ENCODE data around the gene NPTXR.

The NPTXR gene

DNA sequence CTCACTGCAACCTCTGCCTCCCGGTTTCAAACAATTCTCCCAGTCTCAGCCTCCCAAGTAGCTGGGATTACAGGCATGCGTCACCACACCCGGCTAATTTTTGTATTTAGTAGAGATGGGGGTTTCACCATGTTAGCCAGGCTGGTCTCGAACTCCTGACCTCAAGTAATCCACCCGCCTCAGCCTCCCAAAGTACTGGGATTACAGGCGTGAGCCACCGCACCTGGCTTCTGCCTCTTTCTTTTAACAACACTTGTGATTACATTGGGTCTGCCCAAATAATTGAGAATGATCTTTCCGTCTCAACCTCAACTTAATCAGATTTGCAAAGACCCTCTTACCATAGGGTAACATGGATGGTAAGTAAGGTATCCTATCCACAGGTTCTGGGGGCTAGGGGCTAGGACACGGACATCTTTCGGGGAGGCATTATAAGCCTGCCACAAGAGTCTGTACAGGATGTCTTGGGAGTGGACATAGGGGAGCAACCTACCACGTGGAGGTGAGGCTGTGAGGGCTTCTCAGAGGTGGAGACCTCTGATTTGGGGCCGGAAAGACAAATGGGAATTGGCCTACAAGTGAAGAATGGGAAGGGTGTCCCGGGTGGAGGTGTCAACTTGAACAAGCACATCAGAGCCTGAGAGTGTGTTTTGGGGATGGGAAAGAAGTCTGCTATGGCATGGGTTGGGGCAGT, 30.8 kb upstream of the NPTXR start:
- Histone ChIP-seq H3K27me3 (ENCODE audit: control insufficient read depth in 1 of 2, insufficient read depth in 2 of 2, low read length in 2 of 2) (no peaks in the 10 kb centered on the region), H3K4me3 (ENCODE audit: low read length in 2 of 2) (no peak overlapping the region), H3K27ac (ENCODE audit: low read length) (no peak overlapping the region), H3K9me3 (ENCODE audit: control insufficient read depth in 2 of 2, low read length in 2 of 2) (no peaks in the 10 kb centered on the region), H3K9ac (ENCODE audit: low read length in 2 of 2) (no peak overlapping the region), H3K36me3 (ENCODE audit: control insufficient read depth in 2 of 2, insufficient read depth in 2 of 2, low read length in 2 of 2) (peaks cover 2 to 5% of the 10 kb centered on the region in 2 donors), H3K4me1 (ENCODE audit: control insufficient read depth, insufficient read depth, low read length) (peaks cover 32% of the 10 kb centered on the region)

DNA sequence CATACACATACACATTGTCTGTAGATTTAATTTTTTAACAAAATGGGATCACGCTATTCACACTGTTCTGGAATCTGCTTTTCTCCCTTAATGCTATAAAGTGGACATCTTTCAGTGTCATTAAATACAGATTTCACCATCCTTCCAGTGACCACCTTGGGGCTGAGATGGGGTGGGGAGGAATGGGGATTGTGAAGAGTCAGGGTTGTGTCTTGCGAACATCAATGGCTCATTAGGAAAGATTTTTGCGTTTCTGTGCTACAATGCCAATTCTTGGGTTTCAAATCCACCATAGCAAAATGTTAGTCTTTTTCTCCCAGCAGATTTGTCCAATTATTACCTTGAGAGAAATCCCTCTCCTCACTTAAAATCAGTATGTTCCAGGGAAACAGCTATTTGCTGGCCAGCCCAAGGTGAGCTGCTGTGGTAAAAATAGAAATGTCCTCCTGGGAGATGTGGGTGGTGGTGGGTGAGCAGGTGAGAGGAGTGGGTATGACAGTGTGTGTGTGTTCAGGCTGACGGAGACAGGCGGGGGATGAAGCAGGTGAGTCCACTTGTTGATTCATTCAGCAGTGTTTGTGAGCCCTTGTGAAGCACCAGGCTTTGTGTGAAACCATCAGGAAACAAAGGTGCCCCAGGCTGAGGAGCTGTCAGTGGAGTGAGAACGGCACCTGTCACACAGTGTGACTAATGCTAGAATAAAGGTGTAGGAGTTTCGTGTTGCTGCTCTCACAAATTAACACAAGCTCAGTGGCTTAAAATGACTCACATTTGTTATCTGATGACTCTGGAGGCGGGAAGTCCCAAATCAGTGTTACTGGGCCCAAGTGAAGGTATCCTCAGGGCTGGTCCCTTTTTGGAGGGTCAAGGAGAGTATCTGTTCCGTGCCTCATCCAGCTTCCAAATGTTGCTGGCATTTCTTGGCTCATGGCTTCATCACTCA, 29.9 kb upstream of the NPTXR start:
- Histone ChIP-seq H3K27me3 (ENCODE audit: control insufficient read depth in 1 of 2, insufficient read depth in 2 of 2, low read length in 2 of 2) (no peaks in the 10 kb centered on the region), H3K27ac (ENCODE audit: low read length) (peak overlapping the region; percentile 99), H3K4me3 (ENCODE audit: low read length in 2 of 2) (peak overlapping the region; percentile 88 to 91), H3K9me3 (ENCODE audit: control insufficient read depth in 2 of 2, low read length in 2 of 2) (no peaks in the 10 kb centered on the region), H3K9ac (ENCODE audit: low read length in 2 of 2) (peak overlapping the region; percentile 87 to 95), H3K4me1 (ENCODE audit: control insufficient read depth, insufficient read depth, low read length) (peaks cover 38% of the 10 kb centered on the region), H3K36me3 (ENCODE audit: control insufficient read depth in 2 of 2, insufficient read depth in 2 of 2, low read length in 2 of 2) (peaks cover 4 to 10% of the 10 kb centered on the region in 2 donors)

DNA sequence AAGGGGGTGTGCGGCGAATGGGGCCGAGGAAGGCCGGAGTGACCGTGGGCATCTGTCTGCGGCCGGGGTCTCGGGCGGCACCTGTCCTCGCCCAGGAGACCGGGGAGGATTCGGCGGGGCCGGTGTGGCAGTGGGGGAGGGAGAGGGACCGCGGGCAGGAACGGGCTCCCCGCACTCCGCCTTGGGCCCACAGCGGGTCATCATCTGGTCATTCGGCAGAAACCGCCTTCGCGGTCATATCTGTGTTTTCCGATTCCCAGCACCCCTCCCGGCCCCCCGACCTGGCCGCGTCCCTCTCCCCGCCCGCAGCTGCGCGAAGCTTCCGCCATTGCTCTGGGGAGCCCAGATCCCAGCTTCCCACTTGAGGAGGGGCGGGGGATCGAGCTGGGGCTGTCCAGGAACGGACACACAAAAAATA, 29.0 kb upstream of the NPTXR start:
- Histone ChIP-seq H3K9ac (ENCODE audit: low read length in 2 of 2) (peak overlapping the region; percentile 87 to 95), H3K4me3 (ENCODE audit: low read length in 2 of 2) (peak overlapping the region; percentile 88 to 91), H3K4me1 (ENCODE audit: control insufficient read depth, insufficient read depth, low read length) (peaks cover 47% of the 10 kb centered on the region), H3K27me3 (ENCODE audit: control insufficient read depth in 1 of 2, insufficient read depth in 2 of 2, low read length in 2 of 2) (no peaks in the 10 kb centered on the region), H3K36me3 (ENCODE audit: control insufficient read depth in 2 of 2, insufficient read depth in 2 of 2, low read length in 2 of 2) (peaks cover 11 to 17% of the 10 kb centered on the region in 2 donors), H3K27ac (ENCODE audit: low read length) (peak overlapping the region; percentile 99), H3K9me3 (ENCODE audit: control insufficient read depth in 2 of 2, low read length in 2 of 2) (no peaks in the 10 kb centered on the region)

DNA sequence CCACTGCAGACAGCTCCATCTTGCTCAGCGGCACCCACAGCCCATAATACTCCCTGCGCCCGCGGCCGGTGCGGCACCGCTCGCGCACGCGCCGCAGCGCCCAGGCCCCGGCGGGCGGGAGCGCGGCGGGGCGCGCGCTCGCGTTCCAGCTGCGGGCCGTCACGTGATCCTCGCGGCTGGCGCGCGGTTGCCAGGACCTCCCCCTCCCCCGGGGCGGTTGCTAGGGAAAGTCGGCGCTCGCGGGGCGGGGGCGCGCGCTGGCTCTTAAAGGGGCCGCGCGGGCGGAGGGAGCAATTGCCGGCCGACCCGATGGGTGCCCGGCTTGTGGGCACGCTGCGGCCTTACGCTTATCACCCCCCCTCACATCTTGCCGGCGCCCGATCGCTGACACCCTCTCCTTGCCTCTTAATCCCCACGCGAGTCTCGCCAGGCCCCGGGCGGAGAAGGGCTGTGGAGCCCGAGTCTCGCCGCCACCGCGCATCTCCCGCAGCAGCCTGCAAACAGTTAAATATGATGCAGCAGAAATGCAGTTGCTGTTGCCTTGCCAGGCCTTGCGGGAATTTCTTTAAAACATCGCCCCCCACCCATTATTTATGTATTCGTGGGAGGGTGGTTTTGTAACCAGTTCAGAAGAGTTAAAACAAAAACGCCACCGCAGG, 28.5 kb upstream of the NPTXR start, which contains the start of gene CBX6:
Gene CBX6, minus strand, starts transcription at position 45 of the 659 bp plus-strand sequence. Its CDS starts 26 bp downstream, at position 19.
- Histone ChIP-seq H3K4me1 (ENCODE audit: control insufficient read depth, insufficient read depth, low read length) (peaks cover 53% of the 10 kb centered on the region), H3K4me3 (ENCODE audit: low read length in 2 of 2) (peak within 1 kb of the TSS; percentile 88 to 91), H3K9ac (ENCODE audit: low read length in 2 of 2) (peak within 1 kb of the TSS; percentile 87 to 95), H3K36me3 (ENCODE audit: control insufficient read depth in 2 of 2, insufficient read depth in 2 of 2, low read length in 2 of 2) (peaks cover 12 to 22% of the 10 kb centered on the region in 2 donors), H3K27me3 (ENCODE audit: control insufficient read depth in 1 of 2, insufficient read depth in 2 of 2, low read length in 2 of 2) (no peaks in the 10 kb centered on the region), H3K9me3 (ENCODE audit: control insufficient read depth in 2 of 2, low read length in 2 of 2) (no peaks in the 10 kb centered on the region), H3K27ac (ENCODE audit: low read length) (peak within 1 kb of the TSS; percentile 99)

DNA sequence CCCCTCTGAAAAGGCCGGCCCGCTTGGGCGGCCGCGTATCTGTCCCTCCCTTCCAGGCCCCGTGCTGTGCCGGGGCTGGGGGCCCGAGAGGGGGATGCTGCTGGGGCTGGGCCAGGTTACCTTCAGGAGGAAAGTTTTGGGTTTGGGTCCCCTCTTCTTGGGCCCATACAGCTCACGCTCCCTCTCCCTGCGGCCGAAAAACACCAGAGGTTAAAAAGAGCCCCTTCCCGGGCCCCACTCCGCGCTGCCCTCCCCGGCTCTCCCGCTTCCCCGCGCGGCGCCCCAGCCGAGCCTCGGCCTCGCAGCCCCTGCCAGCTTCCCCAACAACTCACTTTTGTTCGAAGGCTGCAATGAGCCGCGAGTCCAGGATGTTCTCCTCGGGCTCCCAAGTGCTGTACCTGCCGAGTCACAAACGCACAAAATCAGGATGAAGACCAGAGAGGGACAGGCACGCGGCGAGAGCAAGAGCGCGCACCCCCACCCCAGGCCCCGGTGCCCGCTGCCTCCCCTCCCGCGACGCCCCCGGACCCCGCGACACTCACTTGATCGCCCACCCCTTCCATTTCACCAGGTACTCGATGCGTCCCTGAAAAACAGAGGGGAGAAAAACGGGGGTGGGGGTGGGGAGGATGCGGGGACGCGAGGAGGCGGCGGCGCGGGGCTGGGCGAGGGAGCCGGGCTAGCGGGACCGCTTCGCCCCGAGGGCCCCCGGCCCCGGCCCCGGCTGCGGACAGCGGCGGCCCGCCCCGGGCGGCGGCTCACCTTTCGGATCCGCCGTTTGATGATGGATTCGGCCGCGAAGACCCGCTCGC, 27.7 kb upstream of the NPTXR start:
- H3K4me1 ChIP-seq (ENCODE audit: control insufficient read depth, insufficient read depth, low read length), result peaks cover 58% of the 10 kb centered on the region
- H3K27me3 ChIP-seq (ENCODE audit: control insufficient read depth in 1 of 2, insufficient read depth in 2 of 2, low read length in 2 of 2), result no peaks in the 10 kb centered on the region
- H3K4me3 ChIP-seq (ENCODE audit: low read length in 2 of 2), result peak overlapping the region; percentile 73 to 81
- H3K9ac ChIP-seq (ENCODE audit: low read length in 2 of 2), result peak overlapping the region; percentile 81 to 84
- peak overlapping the region; percentile 80 for H3K27ac ChIP-seq (ENCODE audit: low read length)
- H3K9me3 ChIP-seq (ENCODE audit: control insufficient read depth in 2 of 2, low read length in 2 of 2), result no peaks in the 10 kb centered on the region
- H3K36me3 ChIP-seq (ENCODE audit: control insufficient read depth in 2 of 2, insufficient read depth in 2 of 2, low read length in 2 of 2), result peaks cover 12 to 24% of the 10 kb centered on the region in 2 donors

DNA sequence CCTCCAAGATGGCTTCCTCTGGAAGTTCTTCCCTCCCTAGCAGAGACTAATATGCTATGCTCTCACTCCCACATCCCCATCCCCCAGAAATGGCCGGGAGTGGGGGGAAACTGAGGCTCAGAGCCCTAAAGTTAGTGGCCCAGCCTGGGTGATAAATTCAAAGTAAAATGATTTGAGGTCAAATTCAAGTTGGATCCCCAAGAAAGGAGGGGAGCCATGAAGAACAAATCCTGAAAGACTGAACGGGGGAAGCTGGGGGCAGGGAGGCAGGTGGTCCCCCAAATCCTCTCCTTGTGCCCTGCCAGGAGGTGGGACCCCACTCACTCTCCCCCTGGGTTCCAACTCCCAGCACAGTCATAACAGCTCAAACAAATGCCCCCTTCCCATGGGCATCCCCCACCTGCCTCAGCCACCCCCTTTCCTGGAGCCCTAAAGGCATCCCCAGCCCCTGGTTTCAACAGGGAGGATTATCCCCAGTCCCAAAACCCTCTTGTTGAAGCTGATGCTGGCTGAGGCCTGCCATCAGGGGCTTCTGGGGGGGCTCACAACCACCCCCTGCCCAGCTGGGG, 27.0 kb upstream of the NPTXR start:
- Histone ChIP-seq H3K36me3 (ENCODE audit: control insufficient read depth in 2 of 2, insufficient read depth in 2 of 2, low read length in 2 of 2) (peaks cover 12 to 24% of the 10 kb centered on the region in 2 donors), H3K4me1 (ENCODE audit: control insufficient read depth, insufficient read depth, low read length) (peaks cover 64% of the 10 kb centered on the region), H3K4me3 (ENCODE audit: low read length in 2 of 2) (peak overlapping the region; percentile 73 to 81), H3K9me3 (ENCODE audit: control insufficient read depth in 2 of 2, low read length in 2 of 2) (no peaks in the 10 kb centered on the region), H3K27ac (ENCODE audit: low read length) (peak overlapping the region; percentile 80), H3K27me3 (ENCODE audit: control insufficient read depth in 1 of 2, insufficient read depth in 2 of 2, low read length in 2 of 2) (no peaks in the 10 kb centered on the region), H3K9ac (ENCODE audit: low read length in 2 of 2) (peak overlapping the region; percentile 81 to 84)

DNA sequence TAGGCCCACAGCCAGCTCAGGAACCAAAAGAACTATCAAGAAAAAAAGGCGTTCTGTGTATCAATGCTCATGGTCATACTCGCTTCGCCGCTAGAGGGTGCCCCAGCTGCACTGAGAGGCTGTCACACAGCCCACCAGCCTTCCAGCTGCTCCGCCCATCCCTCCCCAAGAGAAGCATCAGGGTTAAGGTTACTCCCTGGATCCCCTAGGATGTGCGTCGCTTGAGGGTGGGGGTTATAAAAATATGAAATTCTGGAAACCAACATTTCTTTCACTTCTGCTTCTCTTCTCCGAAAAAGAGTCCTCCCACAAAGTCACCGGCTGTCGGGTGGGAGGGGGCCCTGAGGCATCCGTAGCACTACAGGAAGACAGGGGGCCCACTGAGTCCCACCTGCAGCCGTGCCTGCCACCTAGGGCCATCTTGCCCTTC, 26.5 kb upstream of the NPTXR start:
- Histone ChIP-seq H3K9ac (ENCODE audit: low read length in 2 of 2) (peak overlapping the region; percentile 81 to 84), H3K9me3 (ENCODE audit: control insufficient read depth in 2 of 2, low read length in 2 of 2) (no peaks in the 10 kb centered on the region), H3K36me3 (ENCODE audit: control insufficient read depth in 2 of 2, insufficient read depth in 2 of 2, low read length in 2 of 2) (peaks cover 12 to 27% of the 10 kb centered on the region in 2 donors), H3K27ac (ENCODE audit: low read length) (peak overlapping the region; percentile 80), H3K27me3 (ENCODE audit: control insufficient read depth in 1 of 2, insufficient read depth in 2 of 2, low read length in 2 of 2) (no peaks in the 10 kb centered on the region), H3K4me1 (ENCODE audit: control insufficient read depth, insufficient read depth, low read length) (peaks cover 69% of the 10 kb centered on the region), H3K4me3 (ENCODE audit: low read length in 2 of 2) (peak overlapping the region; percentile 73 to 81)

DNA sequence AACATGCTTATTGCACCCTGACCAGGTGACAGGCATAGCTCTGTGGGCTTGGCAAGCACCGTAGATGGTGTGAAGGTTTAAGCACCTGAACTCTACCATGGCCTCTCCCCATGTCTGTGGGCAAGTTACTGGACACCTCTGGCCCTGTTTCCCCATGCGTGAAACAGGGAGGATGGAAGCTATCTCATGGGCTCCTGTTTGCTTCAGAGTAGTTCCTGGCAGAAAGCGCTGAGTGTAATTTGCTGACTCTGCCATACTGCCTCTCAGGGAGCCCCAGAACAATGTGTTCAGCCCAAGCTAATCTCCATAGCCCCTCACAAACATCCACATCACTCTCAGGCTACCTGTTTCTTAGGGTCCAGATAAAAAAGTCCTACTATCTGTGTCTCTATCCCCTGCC, 25.8 kb upstream of the NPTXR start:
- peak overlapping the region; percentile 31 for H3K27ac ChIP-seq (ENCODE audit: low read length)
- peaks cover 12 to 28% of the 10 kb centered on the region in 2 donors for H3K36me3 ChIP-seq (ENCODE audit: control insufficient read depth in 2 of 2, insufficient read depth in 2 of 2, low read length in 2 of 2)
- peak overlapping the region in 1 of 2 donors; percentile 81 for H3K4me3 ChIP-seq (ENCODE audit: low read length in 2 of 2)

DNA sequence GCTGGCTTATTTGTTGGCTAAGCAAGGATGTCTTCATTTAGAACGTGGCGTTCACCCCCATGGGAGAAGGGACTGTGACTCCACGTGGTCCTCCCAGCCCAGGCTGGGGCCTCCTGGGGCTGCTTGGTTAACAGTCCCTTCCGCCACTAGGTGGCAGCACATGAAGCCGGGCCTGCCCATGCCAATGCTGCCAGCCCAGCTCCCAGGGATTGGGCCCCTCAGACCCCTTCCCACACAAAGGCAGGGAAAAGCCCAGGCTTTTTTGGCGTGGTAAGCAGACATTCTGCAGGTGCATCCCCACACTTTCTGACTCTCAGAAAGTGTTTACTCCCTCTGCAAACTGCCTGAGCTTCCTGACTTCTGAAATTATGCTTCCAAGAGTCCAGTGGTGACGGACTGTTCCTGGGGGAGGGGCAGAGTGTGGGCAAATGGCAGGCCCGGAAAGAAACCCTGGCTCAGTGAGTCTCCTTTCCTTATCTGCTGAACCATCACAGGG, 25.1 kb upstream of the NPTXR start:
- H3K36me3 ChIP-seq (ENCODE audit: control insufficient read depth in 2 of 2, insufficient read depth in 2 of 2, low read length in 2 of 2), result peaks cover 12 to 28% of the 10 kb centered on the region in 2 donors
- H3K27me3 ChIP-seq (ENCODE audit: control insufficient read depth in 1 of 2, insufficient read depth in 2 of 2, low read length in 2 of 2), result no peaks in the 10 kb centered on the region
- no peaks in the 10 kb centered on the region for H3K9me3 ChIP-seq (ENCODE audit: control insufficient read depth in 2 of 2, low read length in 2 of 2)
- peaks cover 82% of the 10 kb centered on the region for H3K4me1 ChIP-seq (ENCODE audit: control insufficient read depth, insufficient read depth, low read length)
- no peak overlapping the region for H3K27ac ChIP-seq (ENCODE audit: low read length)
- peak overlapping the region in 1 of 2 donors; percentile 29 for H3K4me3 ChIP-seq (ENCODE audit: low read length in 2 of 2)
- no peak overlapping the region for H3K9ac ChIP-seq (ENCODE audit: low read length in 2 of 2)

More for the DNA sequence above, 25.8 kb upstream of the NPTXR start:
- H3K4me1 ChIP-seq (ENCODE audit: control insufficient read depth, insufficient read depth, low read length), result peaks cover 76% of the 10 kb centered on the region
- no peaks in the 10 kb centered on the region for H3K9me3 ChIP-seq (ENCODE audit: control insufficient read depth in 2 of 2, low read length in 2 of 2)
- peak overlapping the region in 1 of 2 donors; percentile 13 for H3K9ac ChIP-seq (ENCODE audit: low read length in 2 of 2)
- H3K27me3 ChIP-seq (ENCODE audit: control insufficient read depth in 1 of 2, insufficient read depth in 2 of 2, low read length in 2 of 2), result no peaks in the 10 kb centered on the region
